Measurements from ENCODE around the gene ALMS1.
"Not testable (repeated sequence)": the region's sequence is repeated elsewhere in the genome, so short reads cannot be mapped to it uniquely, and the experiment has no call there.

Gene ALMS1

GRCh38 chr2:73624036-73624435 lies 238.4 kb downstream of the ALMS1 start:
- not testable (repeated sequence) for DNase-seq

DNA sequence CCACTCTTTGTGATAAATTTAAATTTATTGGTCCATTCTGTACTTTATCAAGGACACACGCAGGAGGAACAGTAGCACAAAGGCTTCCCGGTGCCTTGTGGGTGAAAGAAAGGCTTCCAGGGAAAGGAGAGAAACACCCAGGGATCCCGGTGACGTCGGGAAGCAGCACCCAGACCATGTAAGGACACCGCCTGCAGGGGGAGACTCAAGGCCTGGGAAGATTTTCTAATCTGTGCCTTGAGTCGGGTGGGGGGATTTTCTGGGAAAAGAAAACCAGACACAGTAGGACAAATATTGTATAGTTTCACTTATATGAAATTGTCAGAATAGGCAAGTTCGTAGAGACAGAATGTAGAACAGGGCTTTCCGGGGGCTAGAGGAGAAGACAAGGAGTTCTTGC lies 239.0 kb downstream of the ALMS1 start:
- not testable (repeated sequence) for DNase-seq

GRCh38 chr2:73626237-73626636 lies 240.6 kb downstream of the ALMS1 start:
- DNase-seq = not testable (repeated sequence)

- not testable (repeated sequence) for DNase-seq
These were observed 242.9 kb downstream of the ALMS1 start for GRCh38 chr2:73628493-73628892.

DNA sequence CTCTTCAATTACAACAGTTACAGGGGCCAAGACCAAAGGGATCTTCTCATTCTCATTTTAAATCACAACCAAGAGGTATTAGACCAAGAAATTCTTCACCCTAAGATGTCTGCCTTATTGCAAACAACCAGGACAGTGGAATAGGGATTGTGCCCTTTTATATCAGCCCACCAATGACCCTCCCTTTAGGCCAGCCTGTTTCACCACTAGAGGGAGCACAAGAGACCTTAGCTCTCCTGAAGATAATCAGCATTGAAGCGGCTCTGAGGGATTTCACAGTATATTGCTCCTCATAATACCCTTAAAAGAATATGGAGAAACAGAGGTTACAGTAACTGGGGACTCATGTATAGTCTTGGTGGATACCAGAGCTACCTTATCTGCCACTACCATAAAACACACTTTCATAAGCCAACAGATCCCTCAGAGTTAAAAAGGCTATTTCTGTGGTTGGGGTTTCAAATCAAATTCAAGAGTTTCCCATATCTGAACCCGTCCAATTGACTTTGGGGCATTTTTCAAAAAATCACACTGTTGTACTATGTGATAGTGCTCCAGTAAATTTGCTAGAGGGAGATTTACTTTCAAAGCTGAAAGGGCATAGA lies 245.1 kb downstream of the ALMS1 start:
- DNase-seq = not testable (repeated sequence)

DNA sequence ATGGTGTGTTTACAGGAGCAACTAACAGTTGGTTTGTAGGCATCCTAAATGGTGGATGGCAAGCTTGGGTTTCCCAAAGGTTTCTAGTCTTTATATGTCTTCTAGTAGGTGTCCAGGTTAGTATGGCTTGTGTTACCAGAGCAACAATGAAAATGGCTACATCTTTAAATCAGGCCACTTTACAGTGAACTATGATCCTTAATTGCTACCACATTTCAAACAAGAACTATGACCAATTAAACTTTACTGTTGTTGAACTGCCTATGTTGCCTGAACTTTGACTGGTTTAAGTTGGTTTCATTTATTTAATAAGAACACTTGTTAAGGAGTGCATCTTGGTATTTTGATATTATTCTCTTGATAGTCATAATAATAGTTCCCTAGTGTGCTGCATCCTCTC lies 251.3 kb downstream of the ALMS1 start:
- not testable (repeated sequence) for DNase-seq

- DNase-seq = no peak
These were observed 252.8 kb downstream of the ALMS1 start for GRCh38 chr2:73638429-73638828.

DNA sequence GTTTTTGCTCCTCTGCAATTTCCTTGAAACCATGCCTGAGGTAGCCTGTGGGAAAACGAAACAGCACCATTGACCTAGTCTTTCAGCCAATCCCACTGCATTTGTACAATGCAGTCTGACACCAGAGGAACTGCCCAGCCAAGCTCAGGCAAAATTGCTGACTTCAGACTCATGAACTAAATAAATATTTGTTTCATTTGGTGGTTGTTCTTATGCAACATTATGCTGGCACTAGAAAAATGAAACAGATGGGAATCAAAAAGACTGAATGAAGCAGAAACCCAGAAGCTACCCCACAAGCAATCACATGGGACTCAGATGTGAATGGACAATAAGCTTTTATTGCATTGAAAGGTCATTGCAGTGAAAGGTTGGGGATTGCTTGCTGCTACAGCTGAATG lies 254.9 kb downstream of the ALMS1 start:
- DNase-seq = no peak

- DNase-seq = no peak
These were observed 255.5 kb downstream of the ALMS1 start for GRCh38 chr2:73640946-73641766.

DNA sequence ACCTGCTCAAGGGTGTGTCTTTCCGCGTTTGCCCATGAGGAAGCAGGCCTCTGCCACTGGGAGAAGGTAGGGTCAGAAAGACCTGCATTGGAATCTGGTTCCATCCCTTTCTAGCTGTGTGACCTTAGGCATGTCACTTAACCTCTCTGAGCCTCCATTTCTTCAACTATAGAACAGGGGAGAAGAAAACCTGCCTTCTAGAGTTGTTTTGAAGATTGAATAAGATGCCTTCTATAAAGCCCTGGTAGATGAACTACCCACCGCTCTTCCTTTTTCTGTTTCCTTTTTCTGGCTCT lies 256.1 kb downstream of the ALMS1 start:
- DNase-seq = no peak

DNA sequence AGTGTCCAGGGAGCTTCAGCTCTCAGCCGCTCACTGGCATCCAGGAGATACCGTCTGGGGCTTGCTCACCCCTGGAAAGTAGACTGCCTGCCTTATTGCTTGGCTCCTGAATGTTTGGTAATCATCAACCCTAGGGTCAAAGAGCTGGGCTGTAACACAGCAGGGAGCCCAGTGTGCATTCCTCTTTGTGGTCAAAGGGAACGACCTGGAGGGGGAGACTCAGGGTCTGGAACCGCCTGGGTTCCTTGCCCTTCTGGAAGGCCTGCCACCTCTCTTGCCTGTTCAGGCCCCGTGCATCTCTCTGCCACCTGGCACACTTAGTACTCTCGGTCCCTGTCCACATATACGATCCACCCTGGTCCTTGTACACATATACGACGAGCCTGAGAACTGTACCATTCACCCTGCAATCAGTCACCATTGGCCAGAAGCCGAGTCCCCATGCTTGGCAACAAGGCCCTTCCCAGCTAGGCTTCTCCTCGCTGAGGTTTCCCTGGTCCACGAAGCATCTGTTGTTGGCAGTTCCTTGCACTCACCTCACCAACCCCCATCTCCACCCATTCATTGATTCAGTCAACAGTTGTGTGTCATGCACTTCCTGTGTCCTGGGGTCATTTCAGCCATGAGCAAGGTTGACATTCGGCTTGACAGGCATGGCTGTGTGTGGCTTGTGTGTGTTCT lies 256.8 kb downstream of the ALMS1 start, which contains the start of gene NAT8:
Gene NAT8, minus strand, starts transcription at position 85 of the 681 bp plus-strand sequence. CDS start 794 bp downstream, outside the sequence.
- DNase-seq = no peak

- not testable (repeated sequence) for DNase-seq
These were observed 262.1 kb downstream of the ALMS1 start for GRCh38 chr2:73647690-73648089.

DNA sequence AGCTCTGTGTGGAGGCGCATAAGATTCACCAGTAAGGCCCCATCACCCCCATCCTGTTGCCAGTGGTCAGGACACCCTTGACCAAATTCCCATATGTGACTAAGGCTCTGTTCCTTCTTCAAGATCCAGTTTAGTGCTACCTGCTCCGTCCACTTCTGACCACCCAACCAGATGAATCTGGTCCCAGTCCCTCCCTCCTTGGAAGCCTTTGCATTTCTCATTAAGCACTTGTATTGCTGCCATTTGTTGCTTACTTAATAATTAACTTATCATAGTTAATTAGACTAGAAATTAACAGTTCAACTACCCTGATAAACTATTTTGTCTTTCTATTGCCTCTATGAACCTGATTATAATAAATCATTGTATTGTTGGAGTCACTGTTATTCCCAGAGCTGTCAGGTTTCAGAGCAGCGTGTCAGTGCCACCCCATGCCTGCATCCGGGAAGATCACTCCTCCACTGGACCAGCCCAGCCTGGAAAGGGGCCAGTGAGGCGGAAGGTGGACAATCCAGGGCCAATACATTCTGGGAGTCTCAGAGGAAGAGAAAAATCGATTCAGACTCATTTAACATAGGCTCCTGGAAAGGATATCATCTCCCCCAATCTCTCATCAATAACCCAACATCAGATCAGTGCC lies 266.1 kb downstream of the ALMS1 start:
- no peak for DNase-seq

DNA sequence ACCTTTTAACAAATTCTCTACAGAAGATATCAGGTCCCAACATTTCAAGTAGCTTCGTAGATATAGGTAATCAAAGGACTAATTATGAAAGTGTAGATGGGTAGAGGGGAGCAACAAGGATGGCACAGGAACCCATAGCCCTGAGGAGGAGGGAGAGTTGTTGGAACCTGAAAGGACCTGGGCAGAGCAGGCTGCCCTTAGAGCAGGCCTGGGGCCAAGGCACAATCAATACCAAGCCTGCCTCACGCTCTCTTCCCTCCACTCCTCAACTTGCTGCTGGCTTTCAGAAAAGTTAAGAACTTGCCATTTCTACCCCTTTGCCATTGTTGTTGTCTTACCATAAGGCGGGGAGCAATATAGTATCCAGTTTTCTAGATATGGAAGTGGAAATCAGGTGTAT lies 266.7 kb downstream of the ALMS1 start:
- DNase-seq = no peak

DNA sequence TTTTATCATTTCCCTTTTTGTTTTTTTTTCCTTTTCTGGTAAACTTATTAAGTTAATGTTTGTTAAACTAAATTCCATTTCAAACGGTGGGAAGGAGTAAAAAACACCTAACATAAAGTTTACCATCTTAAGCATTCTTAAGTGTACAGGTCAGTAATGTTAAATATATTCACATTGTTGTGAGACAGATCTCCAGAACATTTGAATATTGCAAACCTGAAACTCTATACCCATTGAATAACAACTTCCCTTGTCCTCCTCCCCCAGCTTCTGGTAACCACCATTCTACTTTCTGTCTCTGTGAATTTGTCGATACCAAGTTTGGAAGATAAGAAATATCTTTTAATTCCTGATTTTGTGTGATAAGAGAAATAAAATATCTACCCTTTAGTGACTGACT lies 268.5 kb downstream of the ALMS1 start:
- no peak for DNase-seq

All from CD4-positive, alpha-beta T cell treated with Interleukin-4 for 4 hours (primary cell).